ENCODE results near the gene GALM.
"Not testable (repeated sequence)": the region's sequence is repeated elsewhere in the genome, so short reads cannot be mapped to it uniquely, and the experiment has no call there.

Gene GALM

DNA sequence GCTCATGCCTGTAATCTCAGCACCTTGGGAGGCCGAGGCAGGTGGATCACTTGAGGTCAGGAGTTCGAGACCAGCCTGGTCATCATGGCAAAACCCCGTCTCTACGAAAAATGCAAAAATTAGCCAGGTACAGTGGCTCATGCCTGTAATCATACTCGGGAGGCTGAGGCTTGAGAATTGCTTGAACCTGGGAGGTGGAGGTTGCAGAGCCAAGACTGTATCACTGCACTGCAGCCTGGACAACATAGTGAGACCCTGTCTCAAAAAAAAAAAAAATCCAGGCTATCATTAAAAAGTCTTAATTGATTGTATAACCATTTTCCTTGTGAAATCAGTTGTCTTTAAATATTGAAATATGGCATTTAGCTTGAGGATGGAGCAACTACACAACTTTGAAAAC, 15.0 kb downstream of the GALM start:
- not testable (repeated sequence) for FAIRE-seq; DNase-seq (ENCODE audit: low spot score)

DNA sequence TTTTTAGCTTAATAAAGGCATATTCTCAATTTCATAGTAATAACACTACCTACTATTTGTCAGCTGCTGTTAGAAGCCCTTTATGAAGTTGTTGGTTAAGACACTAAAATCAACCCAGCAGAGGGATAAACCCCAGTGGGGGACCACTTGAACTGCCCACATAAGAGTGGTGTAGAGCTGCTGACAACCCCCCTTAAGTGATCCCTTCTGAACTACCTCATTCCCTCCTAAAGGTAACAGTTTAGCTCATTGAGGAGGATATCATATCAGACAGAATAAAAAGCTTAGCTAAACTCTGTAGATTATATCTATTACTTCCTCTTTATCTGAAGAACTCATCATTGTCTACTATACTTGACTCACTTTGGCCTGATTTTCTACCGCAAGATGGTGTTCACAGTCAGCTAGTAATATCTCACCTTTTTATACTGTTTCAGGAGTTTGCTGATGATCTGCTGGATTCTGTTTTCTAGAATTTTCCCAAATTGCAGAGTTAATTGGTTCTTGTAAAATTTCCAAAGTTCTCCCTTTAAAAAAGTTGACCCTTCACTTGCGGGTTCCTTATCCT, 16.2 kb downstream of the GALM start:
- no peak for FAIRE-seq
- DNase-seq (ENCODE audit: low spot score): no peak

DNA sequence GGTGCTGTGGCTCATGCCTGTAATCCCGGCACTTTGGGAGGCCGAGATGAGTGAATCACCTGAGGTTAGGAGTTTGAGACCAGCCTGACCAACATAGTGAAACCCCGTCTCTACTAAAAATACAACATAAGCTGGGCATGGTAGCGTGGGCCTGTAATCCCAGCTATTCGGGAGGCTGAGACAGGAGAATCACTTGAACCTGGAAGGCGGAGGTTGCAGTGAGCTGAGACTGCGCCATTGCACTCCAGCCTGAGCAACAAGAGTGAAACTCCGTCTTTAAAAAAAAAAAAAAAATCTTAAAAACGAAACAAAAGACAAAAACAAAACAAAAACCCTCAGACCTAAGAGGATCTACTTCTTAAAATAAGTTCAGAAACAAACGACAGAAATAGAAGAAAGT, 16.7 kb downstream of the GALM start:
- not testable (repeated sequence) for FAIRE-seq

DNA sequence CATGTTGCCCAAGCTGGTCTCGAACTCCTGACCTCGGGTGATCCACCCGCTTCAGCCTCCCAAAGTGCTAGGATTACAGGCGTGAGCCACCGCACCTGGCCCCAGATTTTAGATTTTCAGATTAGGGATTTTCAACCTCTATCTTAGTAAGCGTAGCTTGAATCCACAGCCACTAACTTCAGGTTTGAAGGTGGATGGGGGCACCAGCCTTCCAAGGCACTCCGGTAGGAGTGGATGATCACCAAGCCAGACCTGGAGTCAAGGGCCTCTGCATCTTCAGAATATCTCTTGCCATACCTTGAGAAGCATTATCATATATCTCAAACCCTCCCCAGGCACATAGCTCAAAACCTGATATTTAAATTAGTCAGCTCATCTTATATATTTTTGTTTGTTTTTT, 17.9 kb downstream of the GALM start:
- no peak for FAIRE-seq
- no peak for DNase-seq (ENCODE audit: low spot score)

More for the DNA sequence above, 16.7 kb downstream of the GALM start:
- DNase-seq (ENCODE audit: low spot score): not testable (repeated sequence)

DNA sequence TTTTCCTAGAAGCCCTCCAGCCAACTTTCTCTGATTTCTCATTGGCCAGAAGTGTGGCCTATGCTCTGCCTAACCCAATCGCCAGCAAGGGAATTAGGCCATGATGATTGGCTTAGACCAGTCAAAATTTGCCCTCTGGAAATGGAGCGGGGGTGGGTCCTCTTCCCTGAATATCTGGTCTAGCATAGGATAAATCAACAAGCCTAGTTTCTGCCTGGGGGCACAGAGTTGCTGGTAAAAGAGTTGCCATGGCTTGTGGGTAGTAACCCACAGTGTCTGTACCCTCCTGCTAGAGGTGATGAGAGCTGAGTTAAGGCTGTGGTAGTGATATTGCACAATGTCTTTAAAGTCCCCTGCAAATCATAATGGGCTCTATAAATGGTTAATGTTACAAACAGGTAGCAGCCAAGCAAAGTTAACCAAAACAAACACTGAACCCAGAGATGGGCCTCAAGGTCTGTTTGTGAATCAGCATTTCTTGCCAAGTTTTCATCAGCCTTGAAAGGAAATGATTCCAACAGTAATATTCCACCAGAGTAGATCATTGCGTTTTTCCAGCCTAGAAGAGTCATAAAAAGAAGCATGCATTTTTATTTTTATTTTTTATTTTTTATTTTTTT, 19.3 kb downstream of the GALM start:
- DNase-seq (ENCODE audit: low spot score): no peak
- no peak for FAIRE-seq

DNA sequence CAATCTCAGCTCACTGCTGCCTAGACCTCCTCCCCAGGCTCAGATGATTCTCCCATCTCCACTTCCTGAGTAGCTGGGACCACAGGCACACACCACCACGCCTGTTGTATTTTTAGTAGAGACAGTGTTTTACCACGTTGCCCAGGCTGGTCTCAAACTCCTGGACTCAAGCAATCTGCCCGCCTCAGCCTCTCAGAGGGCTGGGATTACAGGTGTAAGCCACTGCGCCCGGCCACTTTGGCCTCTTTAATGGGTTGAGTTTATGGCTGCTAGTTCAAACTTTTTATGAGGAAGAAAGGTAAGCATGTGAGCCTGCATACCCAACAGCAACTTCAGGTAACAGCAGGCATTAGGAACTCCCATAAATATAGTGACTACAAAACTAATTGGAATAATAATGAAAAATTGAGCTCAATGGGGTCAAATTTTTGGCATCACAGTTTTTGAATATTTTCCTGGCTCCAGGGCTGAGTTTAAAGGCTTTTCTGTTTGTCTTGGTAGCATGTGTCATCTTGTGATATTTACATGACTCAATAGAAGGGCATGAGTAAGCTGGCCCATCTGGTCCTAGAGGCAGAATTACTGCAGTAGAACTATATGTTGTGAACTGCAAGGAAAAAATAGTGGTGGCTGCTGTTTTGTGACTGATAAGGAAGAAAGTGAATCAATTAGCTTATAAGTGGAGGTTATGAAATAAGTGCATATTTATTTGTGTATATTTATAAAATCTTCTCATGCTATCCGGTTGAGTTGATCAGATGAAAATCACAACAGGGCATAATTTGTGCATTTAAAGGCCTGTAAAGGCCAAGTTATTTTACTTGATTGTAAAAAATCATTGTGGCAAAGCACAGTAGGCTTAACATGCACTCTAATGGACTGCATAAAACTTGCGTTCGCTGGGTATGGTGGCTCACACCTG, 24.8 kb downstream of the GALM start:
- peak; percentile 66 for DNase-seq (ENCODE audit: low spot score)
- FAIRE-seq: peak; percentile 46

DNA sequence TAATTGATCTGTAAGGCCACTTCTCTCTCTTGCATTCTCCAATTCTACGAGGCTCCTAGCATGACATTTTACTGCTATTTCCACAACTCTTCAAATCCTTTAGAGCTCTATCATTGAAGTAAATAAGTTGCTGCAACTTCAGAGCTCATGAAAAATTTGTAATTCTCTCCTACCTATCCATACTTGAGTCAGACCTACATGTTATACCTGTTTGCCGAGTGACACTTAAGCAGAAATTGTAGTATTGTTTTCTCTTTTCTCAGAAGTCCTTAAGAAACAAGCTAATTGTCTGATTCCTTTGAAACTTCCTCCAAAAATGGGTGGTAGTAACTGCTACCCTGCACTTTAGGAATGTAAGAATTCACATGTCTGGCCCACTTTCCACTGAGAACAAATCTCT, 26.1 kb downstream of the GALM start:
- no peak for DNase-seq (ENCODE audit: low spot score)
- no peak for FAIRE-seq

DNA sequence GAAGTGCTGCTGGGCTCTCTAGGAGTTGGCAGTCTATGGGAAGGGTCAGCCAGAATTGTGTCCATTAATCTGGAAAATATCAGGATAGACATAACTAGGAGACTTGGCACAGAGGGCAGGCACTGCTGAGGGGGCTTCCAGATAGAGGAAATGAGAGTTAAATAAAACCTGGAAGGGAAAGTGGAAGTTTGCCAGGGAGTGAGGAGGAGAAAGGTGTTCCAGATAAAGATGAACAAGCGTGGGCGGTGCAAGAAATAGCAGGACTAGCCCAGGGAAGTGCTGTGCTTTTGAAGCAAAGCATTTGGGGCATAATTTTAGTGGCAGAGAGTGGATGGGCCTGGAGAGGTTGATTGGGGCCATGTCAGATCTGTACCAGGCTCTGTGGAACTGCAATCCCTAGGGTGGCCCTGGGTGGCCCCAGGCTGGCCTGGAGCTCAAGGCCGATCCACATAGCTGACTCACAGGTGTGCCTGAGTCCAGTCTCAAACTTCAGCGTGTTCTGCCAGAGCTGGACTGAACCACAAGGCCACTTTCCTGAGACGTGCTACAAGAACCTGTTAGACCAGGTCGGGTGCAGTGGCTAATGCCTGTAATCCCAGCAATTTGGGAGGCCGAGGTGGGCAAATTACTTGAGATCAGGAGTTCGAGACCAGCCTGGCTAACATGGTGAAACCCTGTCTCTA, 26.9 kb downstream of the GALM start:
- no peak for FAIRE-seq
- no peak for DNase-seq (ENCODE audit: low spot score)

DNA sequence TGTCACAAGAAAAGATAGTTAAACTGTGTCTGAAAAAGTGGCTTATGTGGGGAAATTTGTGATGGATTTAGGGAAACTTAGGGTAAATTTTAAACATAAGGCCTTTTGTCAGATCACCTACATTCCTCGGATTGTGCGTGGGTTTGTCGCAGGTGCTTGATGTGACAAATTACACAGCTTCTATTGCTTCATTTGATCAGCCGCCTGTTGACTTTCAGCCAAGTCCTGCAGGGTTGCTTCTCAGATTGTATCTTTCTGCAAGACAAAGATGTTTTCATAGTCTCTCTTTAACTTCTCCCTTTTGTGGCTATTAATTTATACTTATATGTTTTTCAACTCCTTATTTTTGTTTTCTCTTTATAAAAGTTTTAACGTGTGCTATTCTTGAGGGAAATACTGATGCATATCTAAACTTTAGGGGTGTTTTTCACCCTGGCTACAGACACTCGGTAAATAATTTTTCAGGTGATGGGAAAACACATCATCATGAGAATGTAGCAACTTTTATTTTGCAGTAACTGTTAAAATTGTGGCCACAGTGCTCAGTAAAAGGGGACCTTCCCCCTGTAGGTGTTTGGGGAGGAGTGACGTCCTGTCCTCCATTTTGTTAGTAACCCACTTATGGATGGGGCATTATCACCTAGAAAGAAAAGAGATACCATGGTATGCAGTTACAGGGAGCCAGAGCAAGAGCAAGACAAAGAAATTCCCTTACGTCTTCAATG, 31.4 kb downstream of the GALM start:
- FAIRE-seq (no peak), DNase-seq (ENCODE audit: low spot score) (no peak)

DNA sequence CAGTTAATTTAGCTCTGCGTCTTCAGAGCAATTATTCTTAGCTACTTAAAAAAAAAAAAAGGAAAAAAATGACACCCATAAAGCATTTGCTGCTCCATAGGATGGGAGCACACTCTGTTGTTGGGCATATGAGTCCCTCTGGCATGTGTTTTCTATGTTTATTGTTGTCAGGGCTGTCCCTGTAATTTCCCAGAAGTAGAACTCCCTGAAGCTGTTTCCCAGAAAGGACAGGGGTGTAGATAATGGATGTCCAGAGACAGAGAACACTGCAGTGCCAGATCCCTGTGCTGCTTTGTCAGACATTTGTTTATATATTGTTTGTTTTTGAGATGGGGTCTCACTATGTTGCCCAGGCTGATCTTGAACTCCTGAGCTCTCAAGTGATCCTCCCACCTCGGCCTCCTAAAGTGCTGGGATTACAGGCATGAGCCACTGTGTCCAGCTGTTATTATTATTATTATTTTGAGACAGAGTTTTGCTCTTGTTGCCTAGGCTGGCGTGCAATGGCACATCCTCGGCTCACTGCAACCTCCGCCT, 32.6 kb downstream of the GALM start:
- DNase-seq (ENCODE audit: low spot score): no peak
- no peak for FAIRE-seq

DNA sequence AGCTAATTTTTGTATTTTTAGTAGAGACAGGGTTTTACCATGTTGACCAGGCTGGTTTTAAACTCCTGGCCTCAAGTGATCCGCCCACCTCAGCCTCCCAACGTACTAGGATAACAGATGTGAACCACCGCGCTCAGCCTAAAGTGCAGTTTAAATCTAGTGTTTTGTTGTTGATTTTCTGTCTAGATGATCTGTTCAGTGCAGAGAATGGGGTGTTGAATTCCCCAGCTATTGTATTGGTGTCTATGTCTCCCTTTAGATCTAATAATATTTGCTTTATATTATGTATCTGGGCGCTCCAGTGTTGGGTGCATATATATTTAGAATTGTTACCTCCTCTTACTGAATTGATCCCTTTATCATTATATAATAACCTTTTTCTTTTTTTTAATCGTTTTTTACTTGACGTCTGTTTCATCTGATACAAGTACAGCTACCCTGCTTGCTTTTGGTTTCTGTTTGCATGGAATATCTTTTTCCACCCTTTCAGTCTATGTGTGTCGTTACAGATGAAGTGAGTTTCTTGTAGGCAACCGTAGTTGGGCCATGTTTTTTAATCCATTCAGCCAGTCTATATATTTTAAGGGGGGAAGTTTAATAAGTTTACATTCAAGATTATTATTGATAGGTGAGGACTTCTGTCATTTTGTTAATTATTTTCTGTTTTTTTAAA, 34.3 kb downstream of the GALM start:
- FAIRE-seq: no peak
- no peak for DNase-seq (ENCODE audit: low spot score)

DNA sequence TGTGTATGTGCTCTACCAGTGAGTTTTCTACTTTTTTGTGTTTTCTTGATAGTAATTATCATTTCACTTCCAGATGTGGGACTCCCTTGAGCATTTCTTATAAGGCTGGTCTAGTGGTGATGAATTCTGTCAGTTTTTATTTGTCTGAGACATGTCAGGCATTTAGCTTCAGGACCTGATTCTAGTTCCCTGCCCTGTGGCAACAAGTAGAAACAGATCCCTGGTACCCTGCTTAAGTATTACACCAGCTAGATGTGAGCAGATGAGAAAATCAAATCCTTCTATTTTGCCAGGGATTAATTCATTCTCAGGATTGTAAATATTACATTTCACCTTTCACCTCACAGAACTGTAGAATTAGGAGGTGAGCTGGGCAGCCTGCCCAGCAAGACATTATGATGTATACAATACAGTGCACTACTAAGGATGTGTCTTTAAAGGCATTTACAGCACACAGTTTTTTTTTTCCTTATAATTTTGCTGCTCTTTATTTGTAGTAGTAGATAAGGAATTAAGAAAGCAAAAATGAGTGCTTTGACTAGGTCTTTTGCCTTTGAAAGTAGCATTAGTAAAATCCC, 35.1 kb downstream of the GALM start:
- FAIRE-seq (no peak), DNase-seq (ENCODE audit: low spot score) (no peak)

DNA sequence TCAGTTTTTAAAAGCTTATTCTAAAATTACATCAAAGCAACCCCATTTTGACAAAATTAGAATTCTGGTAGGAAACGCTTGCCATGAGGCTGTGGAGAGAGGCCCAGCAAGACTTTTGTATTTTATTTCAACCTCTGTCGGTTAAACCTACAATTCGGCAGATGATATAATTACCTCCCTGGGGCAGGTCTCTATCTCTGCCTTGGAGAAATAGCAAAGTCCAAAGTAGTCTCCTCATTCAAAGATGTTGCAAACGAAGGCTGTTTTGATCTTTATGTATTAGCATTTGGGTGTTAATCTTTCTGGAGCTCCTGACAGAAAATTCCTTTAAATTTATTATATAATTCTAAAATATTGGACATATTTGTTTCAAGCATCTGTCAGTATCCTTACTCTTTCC, 35.6 kb downstream of the GALM start:
- no peak for FAIRE-seq
- DNase-seq (ENCODE audit: low spot score): no peak

DNA sequence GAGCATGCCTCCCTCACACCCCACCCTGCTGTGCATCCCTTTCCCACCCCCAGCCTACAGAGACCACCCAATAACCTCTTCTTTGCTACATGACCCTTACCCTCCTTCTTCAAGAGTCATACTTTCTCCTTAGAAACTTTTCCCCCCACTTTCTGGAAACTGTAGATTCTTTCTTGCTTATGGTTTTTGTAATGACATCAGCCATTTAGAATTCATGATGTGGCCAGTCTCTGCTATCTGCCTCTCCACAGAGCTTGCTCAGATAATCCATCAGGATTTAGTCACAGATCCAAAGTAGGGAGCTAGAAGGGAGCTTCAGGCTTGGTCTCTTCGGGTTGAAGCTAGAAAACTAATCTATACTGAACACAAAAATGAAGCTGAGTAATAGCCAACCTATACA, 36.5 kb downstream of the GALM start:
- FAIRE-seq: no peak
- DNase-seq (ENCODE audit: low spot score): peak; percentile 60

DNA sequence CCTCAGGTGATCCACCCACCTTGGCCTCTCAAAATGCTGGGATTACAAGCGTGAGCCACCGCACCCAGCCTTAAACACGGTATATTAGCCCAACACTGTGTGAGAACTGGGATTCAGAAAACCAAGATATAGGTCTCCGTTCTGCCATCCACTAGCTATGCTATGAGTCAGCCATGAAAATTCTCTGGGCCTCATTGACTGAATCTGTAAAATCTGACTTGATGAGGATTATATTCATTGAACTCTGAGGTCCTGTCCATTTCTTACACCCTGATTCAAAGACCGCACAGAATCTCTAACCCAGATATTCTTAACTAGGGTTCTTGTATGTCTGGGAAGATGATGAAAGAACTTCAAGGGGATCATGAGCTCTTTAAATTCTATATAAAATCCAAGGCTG, 37.4 kb downstream of the GALM start:
- FAIRE-seq; DNase-seq (ENCODE audit: low spot score): not testable (repeated sequence)

DNA sequence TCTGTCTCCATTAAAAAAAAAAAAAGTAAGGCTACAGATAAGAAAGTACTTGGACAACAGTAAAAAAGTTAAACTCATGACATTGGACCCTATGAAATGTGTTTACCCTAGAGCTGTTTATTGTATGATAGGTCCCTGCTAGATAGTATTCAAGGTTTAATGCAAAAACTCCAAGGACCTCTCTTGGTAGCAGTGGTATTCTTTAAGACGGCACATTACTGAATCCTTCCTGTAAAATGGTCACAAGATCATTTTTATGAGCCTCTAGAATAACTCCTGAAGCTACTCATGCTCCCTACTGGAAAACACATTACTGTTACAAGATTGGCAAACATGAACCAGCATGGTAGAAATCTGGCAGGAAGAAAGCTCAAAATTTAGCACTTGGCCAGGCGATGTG, 38.8 kb downstream of the GALM start:
- DNase-seq (ENCODE audit: low spot score): no peak
- FAIRE-seq: no peak

DNA sequence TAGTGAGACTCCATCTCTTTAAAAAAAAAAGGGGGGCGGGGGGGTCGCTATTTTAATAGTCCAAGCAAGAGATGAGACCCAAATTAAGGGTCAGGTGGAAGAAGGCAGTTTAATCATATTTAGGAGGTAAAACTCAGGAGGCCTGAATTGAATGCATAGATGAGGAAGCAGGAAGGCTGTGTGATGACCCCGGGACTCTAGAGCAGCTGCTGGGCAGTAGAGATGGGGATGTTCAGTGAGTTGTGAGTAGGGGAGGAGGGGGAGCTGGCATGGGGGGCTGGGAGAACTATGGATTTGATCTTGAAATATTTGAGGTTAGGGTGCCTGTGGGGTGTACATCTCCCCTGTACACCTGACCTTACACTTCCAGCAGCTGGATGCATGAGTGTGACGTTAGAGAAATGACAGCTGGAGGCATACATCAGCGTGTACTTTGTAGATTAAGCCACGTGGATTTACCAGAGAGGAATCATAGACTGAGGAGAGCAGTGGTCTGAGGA, 41.0 kb downstream of the GALM start:
- FAIRE-seq (no peak), DNase-seq (ENCODE audit: low spot score) (no peak)

DNA sequence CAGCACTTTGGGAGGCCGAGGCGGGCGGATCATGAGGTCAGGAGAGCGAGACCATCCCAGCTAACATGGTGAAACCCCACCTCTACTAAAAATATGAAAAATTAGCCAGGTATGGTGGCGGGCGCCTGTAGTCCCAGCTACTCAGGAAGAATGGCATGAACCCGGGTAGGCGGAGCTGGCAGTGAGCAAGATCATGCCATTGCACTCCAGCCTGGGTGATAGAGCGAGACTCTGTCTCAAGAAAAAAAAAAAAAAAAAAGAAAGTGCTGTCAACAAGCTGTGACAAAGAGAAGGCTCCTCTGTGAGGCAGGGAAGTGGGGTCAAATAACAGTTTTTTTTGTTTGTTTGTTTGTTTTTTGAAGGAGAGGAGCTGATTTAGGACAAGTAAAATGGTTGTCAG, 42.6 kb downstream of the GALM start:
- not testable (repeated sequence) for FAIRE-seq; DNase-seq (ENCODE audit: low spot score)

DNA sequence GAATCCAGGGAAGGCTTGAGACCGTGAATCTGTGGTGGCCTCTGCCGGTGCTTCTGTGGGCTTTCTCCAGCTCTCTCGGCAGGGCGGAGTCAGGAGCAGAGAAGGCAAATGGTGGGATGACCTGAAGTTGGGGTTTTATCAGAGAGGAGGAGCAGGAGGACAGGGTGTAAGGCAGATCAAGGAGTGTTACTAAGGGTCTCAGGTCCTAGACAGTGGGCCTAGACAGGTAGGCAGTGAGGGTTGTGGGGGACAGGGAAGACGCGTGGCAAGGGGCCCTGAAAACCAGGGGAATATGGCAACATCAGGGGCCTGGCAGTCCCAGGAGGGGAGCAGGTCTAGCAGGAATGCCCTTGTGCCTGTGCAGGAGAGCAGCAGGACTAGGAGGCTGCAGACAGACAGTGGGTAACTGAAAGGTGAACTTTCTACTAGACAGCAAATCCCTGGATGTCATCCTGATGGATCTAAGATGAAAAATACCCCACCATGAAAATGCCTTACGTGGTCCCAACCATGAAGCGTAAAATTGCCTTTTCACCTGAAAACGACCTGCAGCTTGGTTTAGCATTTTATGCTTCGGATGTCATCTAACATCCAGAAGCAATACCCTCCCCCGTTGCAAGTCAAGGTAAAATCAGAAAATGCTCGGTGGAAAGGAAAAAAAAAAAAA, 43.1 kb downstream of the GALM start:
- no peak for FAIRE-seq
- DNase-seq (ENCODE audit: low spot score): no peak
